ENCODE results near the gene ARID3A.

Gene ARID3A

GRCh38 chr19:1007399-1008251 lies 81.8 kb downstream of the ARID3A start:
- no peak for DNase-seq

DNA sequence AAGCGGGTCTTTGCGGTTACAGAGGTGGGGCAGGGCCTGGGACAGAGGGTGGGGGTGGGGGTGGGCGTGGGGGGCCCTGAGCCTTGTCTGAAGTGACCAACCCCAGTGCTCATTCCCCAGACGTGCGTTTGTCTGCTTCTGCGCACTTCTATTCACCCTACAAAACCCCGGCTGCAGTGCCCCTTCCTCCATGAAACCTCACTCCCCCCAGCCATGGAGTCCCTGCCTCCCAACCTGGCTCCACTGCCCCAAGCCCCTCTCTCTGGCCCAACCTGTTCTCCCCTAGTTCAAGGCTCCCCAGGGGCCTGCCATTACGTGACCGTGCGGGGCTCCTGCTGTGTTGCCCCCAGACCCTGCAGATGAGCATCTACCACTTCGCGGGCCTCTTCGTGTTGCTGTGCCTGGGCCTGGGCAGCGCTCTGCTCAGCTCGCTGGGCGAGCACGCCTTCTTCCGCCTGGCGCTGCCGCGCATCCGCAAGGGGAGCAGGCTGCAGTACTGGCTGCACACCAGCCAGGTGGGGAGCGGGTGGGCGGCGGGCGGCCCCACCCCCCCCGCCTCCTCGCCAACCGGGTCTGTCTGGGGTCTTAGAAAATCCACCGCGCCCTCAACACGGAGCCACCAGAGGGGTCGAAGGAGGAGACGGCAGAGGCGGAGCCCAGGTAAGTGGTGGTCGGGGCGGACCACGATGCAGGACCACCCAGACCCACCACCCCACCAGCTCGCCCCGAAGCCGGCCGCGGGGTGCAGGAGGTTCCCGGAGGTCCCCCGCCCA lies 82.6 kb downstream of the ARID3A start:
- DNase-seq = no peak

DNA sequence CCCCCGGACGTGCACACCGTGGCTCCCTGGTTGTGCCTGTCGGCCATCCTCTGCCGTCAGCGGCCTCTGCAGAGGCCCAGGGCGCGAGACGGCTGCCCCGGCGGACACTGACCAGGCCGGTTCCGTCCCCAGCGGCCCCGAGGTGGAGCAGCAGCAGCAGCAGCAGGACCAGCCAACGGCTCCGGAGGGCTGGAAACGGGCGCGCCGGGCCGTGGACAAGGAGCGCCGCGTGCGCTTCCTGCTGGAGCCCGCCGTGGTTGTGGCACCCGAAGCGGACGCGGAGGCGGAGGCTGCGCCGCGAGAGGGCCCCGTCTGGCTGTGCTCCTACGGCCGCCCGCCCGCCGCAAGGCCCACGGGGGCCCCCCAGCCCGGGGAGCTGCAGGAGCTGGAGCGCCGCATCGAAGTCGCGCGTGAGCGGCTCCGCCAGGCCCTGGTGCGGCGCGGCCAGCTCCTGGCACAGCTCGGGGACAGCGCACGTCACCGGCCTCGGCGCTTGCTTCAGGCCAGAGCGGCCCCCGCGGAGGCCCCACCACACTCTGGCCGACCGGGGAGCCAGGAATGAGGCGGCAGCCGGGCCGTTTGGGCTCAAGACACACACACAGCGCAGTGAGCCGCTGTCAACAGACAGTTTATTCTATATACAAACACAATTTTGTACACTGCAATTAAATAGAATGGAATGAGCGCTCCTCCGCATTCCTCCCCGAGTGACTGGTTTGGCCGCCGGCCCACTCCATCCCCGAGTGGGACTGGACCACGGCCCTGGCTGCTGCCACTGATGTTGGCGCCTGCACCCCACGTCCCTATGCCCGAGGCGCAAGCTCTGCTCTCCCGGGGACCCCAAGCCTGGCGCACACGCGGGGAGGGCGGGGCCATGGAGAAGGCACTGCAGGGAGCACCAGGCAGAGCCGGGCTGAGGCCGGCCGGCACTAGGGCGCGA lies 83.5 kb downstream of the ARID3A start:
- DNase-seq = no peak

- DNase-seq = no peak
These were observed 84.2 kb downstream of the ARID3A start for GRCh38 chr19:1009981-1010538.

- no peak for DNase-seq
These were observed 85.0 kb downstream of the ARID3A start for GRCh38 chr19:1010586-1011510.

DNA sequence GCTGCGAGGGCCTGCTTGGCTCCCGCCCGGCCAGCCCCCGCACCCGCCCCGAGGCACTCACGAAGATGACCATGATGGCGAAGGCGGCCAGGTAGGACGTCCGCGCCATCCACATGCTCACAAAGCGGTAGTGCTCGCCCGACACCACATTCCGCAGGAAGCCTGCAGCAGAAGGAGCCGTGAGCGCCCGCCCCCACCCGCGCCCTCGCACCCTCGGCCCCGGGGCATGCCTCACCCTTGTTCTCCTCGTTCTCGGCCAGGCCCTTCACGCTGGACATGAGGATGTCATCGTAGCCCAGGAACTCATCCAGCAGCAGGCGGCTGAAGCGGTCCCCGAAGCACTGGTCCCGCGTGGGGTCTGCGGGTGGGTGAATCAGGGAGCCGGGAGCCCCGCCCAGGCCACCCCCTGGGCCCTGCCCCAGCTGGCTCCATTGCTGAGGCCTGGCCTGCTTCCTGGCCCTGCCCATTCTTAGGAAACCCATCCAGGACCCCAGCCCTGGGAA lies 86.0 kb downstream of the ARID3A start:
- DNase-seq = no peak

DNA sequence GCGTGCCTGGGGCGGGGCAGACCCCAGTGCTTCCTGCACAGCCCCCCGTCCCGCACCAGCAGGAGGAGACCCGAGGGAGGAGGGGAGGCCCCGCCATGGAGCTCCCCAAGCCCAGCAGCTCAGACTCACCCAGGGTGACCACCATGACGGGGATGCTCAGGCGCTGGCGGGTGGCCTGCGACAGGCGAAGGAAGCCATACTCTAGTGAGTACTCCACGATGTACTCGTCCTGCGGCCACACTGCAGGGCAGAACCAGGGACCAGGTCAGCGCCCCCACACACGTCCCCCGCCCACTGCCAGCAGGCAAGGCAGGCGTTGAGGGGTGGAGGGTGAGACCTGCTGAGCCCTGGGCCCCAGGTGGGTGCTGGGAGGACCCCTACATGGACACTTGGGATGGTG lies 86.5 kb downstream of the ARID3A start:
- no peak for DNase-seq

DNA sequence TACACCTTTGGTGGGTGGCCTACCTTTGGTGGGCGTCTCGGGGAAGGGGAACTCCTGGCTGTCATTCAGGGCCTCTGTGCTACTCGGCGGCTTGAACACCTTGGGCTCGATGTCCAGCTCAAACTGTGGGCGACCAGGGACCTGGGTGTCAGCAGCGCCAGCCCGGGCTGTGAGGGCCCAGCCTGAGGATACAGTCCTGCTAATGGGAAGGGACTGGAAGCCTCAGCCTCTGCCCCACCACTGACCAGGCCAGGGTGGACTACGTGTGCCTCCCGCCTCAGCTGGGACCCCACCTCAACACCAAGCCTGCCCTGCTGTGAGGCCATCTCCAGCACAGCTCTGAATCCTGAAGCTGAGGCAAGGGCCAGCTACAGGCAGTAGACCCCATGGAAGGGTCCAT lies 87.4 kb downstream of the ARID3A start:
- no peak for DNase-seq

DNA sequence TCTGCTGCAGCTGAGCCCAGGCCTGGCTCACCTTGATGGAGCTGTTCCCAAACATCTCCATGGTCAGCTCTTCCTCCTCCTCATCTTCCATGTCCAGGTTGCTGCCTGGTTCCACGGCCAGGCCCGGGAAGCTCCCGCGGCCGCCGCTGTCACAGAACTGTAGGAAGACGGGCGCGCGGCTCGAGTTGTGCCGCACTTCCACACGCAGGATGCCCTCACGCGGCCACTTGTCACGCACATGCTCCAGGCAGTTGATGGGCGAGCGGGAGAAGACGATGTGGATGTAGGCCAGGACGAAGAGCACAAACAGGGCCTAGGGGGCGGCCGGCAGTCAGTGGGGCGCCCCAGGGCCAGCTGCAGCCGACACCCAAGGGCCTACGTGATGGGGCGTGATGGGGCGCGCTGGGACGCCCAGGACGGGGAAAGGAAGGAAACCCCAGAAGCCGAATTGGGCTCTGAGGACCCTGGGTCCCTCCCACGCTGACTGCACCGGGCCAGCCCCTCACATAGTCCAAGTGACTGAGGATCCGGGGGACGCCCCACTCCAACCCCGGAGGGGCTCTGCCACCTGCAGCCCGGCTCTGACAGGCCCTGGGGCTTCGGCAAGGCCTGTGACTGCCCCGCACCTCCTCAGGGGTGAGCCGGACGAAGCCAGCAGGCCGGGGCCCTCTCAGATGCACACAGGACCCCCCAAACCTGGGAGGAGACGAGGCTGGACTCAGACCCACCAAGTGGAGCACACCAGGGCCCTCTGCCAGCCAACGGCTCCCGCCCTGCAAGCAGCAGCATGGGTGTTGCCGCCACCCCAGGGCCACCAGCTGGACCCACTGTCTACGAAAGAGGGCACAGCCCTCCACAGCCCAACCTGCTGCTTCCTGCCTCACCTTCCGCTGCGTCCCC lies 88.6 kb downstream of the ARID3A start:
- no peak for DNase-seq

GRCh38 chr19:1015061-1015781 lies 89.4 kb downstream of the ARID3A start:
- DNase-seq = no peak

DNA sequence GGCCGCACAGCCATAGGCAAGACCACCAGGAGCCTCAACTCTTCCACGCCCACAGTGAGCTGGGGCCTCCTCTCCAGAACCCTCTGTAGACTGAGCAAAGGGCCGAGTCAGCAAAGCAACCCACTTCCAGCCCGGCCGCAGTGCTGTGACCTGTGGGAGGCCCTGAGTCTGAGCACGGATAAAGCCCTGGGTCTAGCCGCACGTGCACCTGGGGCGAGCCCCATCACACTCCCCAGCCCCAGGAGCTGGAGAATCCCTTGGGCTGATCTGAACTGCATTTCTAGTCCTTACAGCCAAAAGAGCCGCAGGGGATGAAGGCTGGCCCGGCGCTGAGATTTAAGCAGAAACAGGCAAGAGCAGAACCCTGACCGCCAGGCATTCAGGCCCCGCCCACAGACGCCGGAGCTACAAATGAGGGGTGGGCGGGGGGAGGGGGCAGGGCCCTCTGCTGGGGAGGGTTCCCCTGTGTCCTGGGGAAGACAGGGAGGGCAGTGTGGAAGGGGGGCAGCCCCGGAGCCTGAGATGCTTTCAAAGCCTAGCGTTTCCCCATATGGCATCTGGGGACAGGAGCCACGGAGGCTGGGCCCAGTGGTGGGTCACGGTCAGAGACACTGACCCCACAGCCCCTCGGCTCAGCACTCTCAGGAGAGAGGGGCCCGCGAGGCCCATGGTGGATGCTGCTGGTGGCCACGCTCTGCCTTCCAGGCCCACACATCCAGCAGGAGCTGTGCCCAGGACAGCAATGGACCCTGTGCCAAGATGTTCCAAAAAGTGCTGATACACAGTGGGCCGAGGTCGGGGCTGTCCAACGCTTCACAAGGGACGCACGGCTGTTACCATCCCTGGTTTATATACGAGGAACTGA lies 90.2 kb downstream of the ARID3A start:
- DNase-seq = no peak

DNA sequence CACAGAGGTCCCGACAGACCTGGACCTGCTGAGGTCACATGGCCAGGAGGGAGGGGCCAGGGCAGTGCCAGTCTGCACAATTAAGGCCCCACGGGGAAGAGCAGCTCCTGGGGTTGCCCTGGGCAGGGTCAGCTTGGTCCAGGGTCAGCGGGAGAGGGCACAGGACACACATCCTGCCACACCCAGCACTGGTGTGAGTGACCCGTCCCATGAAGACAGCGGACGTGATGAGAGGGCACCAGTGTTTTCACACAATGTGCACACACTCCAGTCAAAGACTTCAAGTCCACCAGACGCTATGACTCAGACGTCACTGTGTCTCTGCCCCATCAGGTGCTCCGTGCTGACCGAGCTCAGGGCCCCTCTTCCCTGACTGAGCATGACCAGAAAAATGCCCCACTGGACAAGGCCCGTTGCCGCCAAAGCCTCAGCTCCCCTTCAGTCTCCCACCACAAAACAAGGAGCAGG lies 90.8 kb downstream of the ARID3A start:
- DNase-seq = no peak

GRCh38 chr19:1017115-1017905 lies 91.5 kb downstream of the ARID3A start:
- no peak for DNase-seq

DNA sequence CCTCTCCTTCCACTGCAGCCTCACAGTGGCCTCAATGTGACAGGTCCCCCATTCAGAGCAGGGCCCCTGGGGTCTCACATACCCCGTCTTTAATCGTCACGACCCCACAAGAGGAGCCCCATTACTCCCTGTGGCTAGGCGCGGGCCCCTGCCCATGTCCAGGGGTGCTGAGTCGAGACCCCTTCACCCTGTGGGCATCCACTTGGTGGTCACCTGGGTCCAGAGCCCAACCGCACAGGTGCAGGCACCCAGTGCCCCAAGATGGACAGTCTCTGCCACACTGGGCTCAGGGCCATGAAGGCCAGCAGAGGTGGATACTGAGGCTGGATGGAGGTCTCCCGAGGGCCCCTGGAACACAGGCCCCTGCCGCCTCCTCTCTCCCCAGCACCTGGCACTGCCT lies 92.1 kb downstream of the ARID3A start:
- no peak for DNase-seq

GRCh38 chr19:1018393-1018792 lies 92.6 kb downstream of the ARID3A start:
- no peak for DNase-seq

GRCh38 chr19:1018932-1019615 lies 93.2 kb downstream of the ARID3A start:
- DNase-seq = no peak

DNA sequence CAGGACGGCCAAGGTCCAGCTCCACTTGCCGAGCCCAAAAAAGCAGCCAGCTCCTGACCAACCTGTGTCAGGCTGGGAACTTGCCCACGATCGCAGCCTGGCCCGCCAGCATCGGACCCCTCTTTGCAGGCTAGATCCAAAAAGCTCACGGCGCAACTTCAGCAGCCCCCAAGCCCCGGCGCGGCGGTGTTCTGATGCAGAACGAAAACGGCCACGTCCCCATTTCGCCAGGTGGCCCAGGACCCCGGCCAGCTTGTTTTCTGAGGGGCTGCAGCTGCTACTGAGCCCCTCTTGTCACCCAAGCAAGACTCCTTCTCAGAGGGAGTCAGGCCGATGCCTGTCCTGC lies 93.8 kb downstream of the ARID3A start:
- no peak for DNase-seq

All from activated CD4-positive, alpha-beta T cell treated with anti-CD3 and anti-CD28 coated beads, Interleukin-2, amount 50 U/mL, for 1 hour (primary cell).